Liver (tissue), 3 donors: ENCODE measurements around the gene SPAG17.

Experiments
- GABPA ChIP-seq, 2 donors: IDR thresholded peaks in 1 of 2; conservative IDR thresholded peaks in 1 of 2; 2 replicates each; pipeline ENCODE4 v1.6.1; 2016; ENCODE audit warnings: antibody characterized with exemption in 2 of 2, mild to moderate bottlenecking in 1 of 2, moderate library complexity in 1 of 2
- HNF4G ChIP-seq: IDR thresholded peaks from 2 replicates; pipeline ENCODE4 v1.6.1; 2016; ENCODE audit warnings: antibody characterized with exemption
- RAD21 ChIP-seq, 2 donors: IDR thresholded peaks; 2 replicates each; pipeline ENCODE4 v1.6.1; 2016; ENCODE audit warnings: antibody characterized with exemption in 2 of 2, mild to moderate bottlenecking in 2 of 2
- TF ChIP-seq, protein P1 (sequence below): fragments of 150-350 bp; IDR thresholded peaks from 2 replicates; pipeline ENCODE4 v1.5.1; 2017; ENCODE audit warnings: improper control_type of control experiment, low read depth, low read length; ENCODE audit not compliant: missing input control
- TF ChIP-seq, protein P2 (sequence below): IDR thresholded peaks from 2 replicates; pipeline ENCODE4 v1.6.1; 2016; ENCODE audit warnings: antibody characterized with exemption, mild to moderate bottlenecking
- TF ChIP-seq, protein P3 (sequence below): IDR thresholded peaks from 2 replicates; pipeline ENCODE4 v1.6.1; 2016; ENCODE audit warnings: antibody characterized with exemption
- donor health status: healthy.
- donor health status: healthy.

DNA sequence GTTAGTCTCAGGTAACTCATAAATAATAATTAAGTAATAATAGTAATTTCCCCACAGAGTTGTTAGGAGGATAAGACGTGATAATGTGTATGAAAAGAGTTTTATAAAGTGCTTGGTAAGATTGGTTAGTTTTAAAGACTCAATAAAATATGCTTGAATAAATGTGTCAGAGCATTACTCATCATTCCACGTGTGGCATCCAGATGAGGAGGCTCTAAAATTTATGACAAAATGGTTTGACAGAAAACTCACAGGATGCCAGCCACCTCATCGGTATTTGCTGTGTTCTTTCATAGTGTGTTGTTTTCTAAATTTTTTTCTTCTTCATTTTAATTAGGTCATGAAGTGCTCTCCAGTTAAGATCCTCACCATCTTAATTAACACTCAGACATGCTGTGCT is 19.1 kb upstream of the SPAG17 start:
- TF ChIP-seq HNF4G (no peak), RAD21 (IDR thresholded peaks at IDR 0.05) (no peak), GABPA (IDR thresholded peaks at IDR 0.05 in 1 of 2, conservative IDR thresholded peaks at IDR 0.05 in 1 of 2) (no peak)
- TF ChIP-seq, protein P1, sequence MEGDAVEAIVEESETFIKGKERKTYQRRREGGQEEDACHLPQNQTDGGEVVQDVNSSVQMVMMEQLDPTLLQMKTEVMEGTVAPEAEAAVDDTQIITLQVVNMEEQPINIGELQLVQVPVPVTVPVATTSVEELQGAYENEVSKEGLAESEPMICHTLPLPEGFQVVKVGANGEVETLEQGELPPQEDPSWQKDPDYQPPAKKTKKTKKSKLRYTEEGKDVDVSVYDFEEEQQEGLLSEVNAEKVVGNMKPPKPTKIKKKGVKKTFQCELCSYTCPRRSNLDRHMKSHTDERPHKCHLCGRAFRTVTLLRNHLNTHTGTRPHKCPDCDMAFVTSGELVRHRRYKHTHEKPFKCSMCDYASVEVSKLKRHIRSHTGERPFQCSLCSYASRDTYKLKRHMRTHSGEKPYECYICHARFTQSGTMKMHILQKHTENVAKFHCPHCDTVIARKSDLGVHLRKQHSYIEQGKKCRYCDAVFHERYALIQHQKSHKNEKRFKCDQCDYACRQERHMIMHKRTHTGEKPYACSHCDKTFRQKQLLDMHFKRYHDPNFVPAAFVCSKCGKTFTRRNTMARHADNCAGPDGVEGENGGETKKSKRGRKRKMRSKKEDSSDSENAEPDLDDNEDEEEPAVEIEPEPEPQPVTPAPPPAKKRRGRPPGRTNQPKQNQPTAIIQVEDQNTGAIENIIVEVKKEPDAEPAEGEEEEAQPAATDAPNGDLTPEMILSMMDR: no peak
- TF ChIP-seq, protein P2, sequence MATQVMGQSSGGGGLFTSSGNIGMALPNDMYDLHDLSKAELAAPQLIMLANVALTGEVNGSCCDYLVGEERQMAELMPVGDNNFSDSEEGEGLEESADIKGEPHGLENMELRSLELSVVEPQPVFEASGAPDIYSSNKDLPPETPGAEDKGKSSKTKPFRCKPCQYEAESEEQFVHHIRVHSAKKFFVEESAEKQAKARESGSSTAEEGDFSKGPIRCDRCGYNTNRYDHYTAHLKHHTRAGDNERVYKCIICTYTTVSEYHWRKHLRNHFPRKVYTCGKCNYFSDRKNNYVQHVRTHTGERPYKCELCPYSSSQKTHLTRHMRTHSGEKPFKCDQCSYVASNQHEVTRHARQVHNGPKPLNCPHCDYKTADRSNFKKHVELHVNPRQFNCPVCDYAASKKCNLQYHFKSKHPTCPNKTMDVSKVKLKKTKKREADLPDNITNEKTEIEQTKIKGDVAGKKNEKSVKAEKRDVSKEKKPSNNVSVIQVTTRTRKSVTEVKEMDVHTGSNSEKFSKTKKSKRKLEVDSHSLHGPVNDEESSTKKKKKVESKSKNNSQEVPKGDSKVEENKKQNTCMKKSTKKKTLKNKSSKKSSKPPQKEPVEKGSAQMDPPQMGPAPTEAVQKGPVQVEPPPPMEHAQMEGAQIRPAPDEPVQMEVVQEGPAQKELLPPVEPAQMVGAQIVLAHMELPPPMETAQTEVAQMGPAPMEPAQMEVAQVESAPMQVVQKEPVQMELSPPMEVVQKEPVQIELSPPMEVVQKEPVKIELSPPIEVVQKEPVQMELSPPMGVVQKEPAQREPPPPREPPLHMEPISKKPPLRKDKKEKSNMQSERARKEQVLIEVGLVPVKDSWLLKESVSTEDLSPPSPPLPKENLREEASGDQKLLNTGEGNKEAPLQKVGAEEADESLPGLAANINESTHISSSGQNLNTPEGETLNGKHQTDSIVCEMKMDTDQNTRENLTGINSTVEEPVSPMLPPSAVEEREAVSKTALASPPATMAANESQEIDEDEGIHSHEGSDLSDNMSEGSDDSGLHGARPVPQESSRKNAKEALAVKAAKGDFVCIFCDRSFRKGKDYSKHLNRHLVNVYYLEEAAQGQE: no peak
- TF ChIP-seq, protein P3, sequence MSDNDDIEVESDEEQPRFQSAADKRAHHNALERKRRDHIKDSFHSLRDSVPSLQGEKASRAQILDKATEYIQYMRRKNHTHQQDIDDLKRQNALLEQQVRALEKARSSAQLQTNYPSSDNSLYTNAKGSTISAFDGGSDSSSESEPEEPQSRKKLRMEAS: no peak
